ENCODE measurements around the gene DOP1A. TPM values are rescaled to one million over a fixed set of nuclear protein-coding genes. Genes with fewer than 3 reads are reported as not detected.

DOP1A gene
- total and polyA plus RNA-seq, 7 experiments from 2014 or later, result 5.9 to 33.9 (median 25.0) TPM

GRCh38 chr6:83061190-83061589 lies 6.3 kb upstream of the DOP1A start:
- no peaks in the 10 kb centered on the region for H3K27me3 Mint-ChIP-seq
- no peaks in the 10 kb centered on the region for H3K9me3 Mint-ChIP-seq
- no peak for DNase-seq
- intact Hi-C loops (cut with micrococcal nuclease), result loop anchor here in 1 of 2 donors (10.0 kb wide), 1 partner anchor 1306 kb away; the partner anchor contains the start of gene TENT5A
- no peaks in the 10 kb centered on the region for H3K27me3 ChIP-seq (ENCODE audit: control insufficient read depth in 2 of 2, insufficient read depth in 2 of 2, low read length in 2 of 2)
- no peak overlapping the region for H3K4me3 ChIP-seq (ENCODE audit: low read length)
- H3K27ac Mint-ChIP-seq, result no peak overlapping the region
- peaks cover 4 to 5% of the 10 kb centered on the region in 2 donors for H3K4me1 ChIP-seq (ENCODE audit: control insufficient read depth in 2 of 2, insufficient read depth in 2 of 2, low read length in 2 of 2)
- no peaks in the 10 kb centered on the region for H3K9me3 ChIP-seq (ENCODE audit: control insufficient read depth in 2 of 3, low read length in 3 of 3)
- H3K4me3 Mint-ChIP-seq, result no peak overlapping the region
- H3K27ac ChIP-seq (ENCODE audit: low read depth, low read length), result no peak overlapping the region
- ATAC-seq, result no peak
- peaks cover 0 to 27% (median 7%) of the 10 kb centered on the region in 5 donors for H3K36me3 Mint-ChIP-seq
- ChIA-PET POLR2A (no interaction called here), CTCF (no interaction called here)
- H3K4me1 Mint-ChIP-seq, result peaks cover 12 to 44% (median 32%) of the 10 kb centered on the region in 7 donors
- H3K36me3 ChIP-seq (ENCODE audit: control insufficient read depth in 2 of 3, insufficient read depth in 3 of 3, low read length in 3 of 3), result peaks cover 0 to 4% (median 0%) of the 10 kb centered on the region in 3 experiments

GRCh38 chr6:83062225-83062624 lies 5.2 kb upstream of the DOP1A start:
- no peak overlapping the region for H3K4me3 ChIP-seq (ENCODE audit: low read length)
- Mint-ChIP-seq H3K4me3 (no peak overlapping the region), H3K27ac (no peak overlapping the region), H3K9me3 (no peaks in the 10 kb centered on the region), H3K36me3 (peaks cover 0 to 17% (median 2%) of the 10 kb centered on the region in 5 donors), H3K27me3 (no peaks in the 10 kb centered on the region), H3K4me1 (peaks cover 12 to 46% (median 34%) of the 10 kb centered on the region in 7 donors)
- ChIA-PET POLR2A (no interaction called here), CTCF (no interaction called here)
- no peaks in the 10 kb centered on the region for H3K9me3 ChIP-seq (ENCODE audit: control insufficient read depth in 2 of 3, low read length in 3 of 3)
- intact Hi-C loops (cut with micrococcal nuclease), result loop anchor here in 1 of 2 donors (10.0 kb wide), 1 partner anchor 1307 kb away; the partner anchor contains the start of gene TENT5A
- peaks cover 5% of the 10 kb centered on the region in 2 donors for H3K4me1 ChIP-seq (ENCODE audit: control insufficient read depth in 2 of 2, insufficient read depth in 2 of 2, low read length in 2 of 2)
- no peaks in the 10 kb centered on the region for H3K27me3 ChIP-seq (ENCODE audit: control insufficient read depth in 2 of 2, insufficient read depth in 2 of 2, low read length in 2 of 2)
- no peak overlapping the region for H3K27ac ChIP-seq (ENCODE audit: low read depth, low read length)
- DNase-seq, result no peak
- H3K36me3 ChIP-seq (ENCODE audit: control insufficient read depth in 2 of 3, insufficient read depth in 3 of 3, low read length in 3 of 3), result peaks cover 0 to 4% (median 0%) of the 10 kb centered on the region in 3 experiments
- no peak for ATAC-seq

DNA sequence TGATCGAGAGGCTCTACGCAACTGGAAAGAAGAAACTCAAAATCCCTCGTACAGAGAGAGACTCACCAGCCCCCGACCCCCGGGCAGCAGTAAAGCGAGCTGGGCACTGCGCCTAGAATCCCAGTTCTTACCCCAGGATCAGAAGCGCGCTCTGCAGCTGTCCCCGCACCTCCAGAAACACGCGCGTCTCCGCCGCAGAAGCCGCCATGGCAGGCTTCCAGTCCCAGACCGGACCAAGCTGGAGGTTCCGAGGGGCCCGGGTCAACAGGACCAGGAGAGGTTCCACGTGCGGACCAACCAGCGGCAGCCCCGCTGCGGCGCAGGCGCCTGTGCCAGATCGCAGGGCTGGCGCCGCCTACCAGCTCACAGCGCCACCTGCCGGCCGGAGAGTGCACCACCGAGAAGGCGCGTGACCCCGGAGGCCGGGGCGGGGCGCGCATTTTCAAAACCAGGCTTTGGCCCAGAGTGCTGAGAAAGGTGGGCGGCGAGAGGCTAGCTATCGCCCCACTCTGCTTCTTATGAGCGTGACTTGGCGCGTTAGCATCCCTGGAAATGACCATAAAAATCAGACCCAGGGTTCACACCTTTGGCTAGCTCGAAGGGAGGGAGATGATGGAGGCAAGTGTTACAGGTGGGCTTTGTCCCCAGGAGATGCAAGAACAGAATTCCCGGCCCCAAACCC lies 1.8 kb upstream of the DOP1A start, which contains the start of gene UBE3D:
TSS of gene UBE3D (minus strand) at position 331 of the 682 bp plus-strand sequence. CDS start at position 208, 123 bp downstream.
- peak within 1 kb of the TSS; percentile 74 for H3K27ac ChIP-seq (ENCODE audit: low read depth, low read length)
- peaks cover 16 to 17% of the 10 kb centered on the region in 2 donors for H3K4me1 ChIP-seq (ENCODE audit: control insufficient read depth in 2 of 2, insufficient read depth in 2 of 2, low read length in 2 of 2)
- peak within 1 kb of the TSS; percentile 93 for H3K4me3 ChIP-seq (ENCODE audit: low read length)
- Mint-ChIP-seq H3K9me3 (no peaks in the 10 kb centered on the region), H3K27ac (peak within 1 kb of the TSS; percentile 63 to 86 (median 77)), H3K4me1 (peaks cover 21 to 68% (median 62%) of the 10 kb centered on the region in 7 donors), H3K27me3 (no peaks in the 10 kb centered on the region), H3K4me3 (peak within 1 kb of the TSS; percentile 86 to 94 (median 91)), H3K36me3 (peaks cover 0 to 10% (median 0%) of the 10 kb centered on the region in 5 donors)
- intact Hi-C loops (cut with micrococcal nuclease), result loop anchor here (1.0 to 10.0 kb wide), 8 partner anchors 10 to 1312 kb away; partner anchors contain the start of genes CEP162 (in 1 of the 2), IBTK (in 1 of the 2) and TENT5A (in 1 of the 2)
- no peaks in the 10 kb centered on the region for H3K9me3 ChIP-seq (ENCODE audit: control insufficient read depth in 2 of 3, low read length in 3 of 3)
- POLR2A ChIA-PET, result interaction anchor here (0.7 to 1.6 kb wide), 5 partner anchors 10 to 1162 kb away, joined by 3 to 4 read pairs (median 3); partner anchors contain the start of gene CEP162
- H3K27me3 ChIP-seq (ENCODE audit: control insufficient read depth in 2 of 2, insufficient read depth in 2 of 2, low read length in 2 of 2), result no peaks in the 10 kb centered on the region
- peak; percentile 79 to 98 (median 88) for DNase-seq
- CTCF ChIA-PET, result interaction anchor here (0.6 to 3.8 kb wide), 22 partner anchors 8 to 823 kb away, joined by 3 to 36 read pairs (median 4); partner anchors contain the start of genes PGM3 and RWDD2A
- peak; percentile 83 for ATAC-seq
- peaks cover 0 to 4% (median 0%) of the 10 kb centered on the region in 3 experiments for H3K36me3 ChIP-seq (ENCODE audit: control insufficient read depth in 2 of 3, insufficient read depth in 3 of 3, low read length in 3 of 3)

GRCh38 chr6:83068616-83069015 lies 1.1 kb downstream of the DOP1A start:
- Mint-ChIP-seq H3K27me3 (no peaks in the 10 kb centered on the region), H3K27ac (peak overlapping the region; percentile 84 to 97 (median 94)), H3K4me1 (peaks cover 21 to 73% (median 56%) of the 10 kb centered on the region in 7 donors), H3K36me3 (peaks cover 0 to 8% (median 0%) of the 10 kb centered on the region in 5 donors), H3K4me3 (peak overlapping the region; percentile 89 to 96 (median 94)), H3K9me3 (no peaks in the 10 kb centered on the region)
- Histone ChIP-seq H3K36me3 (ENCODE audit: control insufficient read depth in 2 of 3, insufficient read depth in 3 of 3, low read length in 3 of 3) (peaks cover 0 to 4% (median 0%) of the 10 kb centered on the region in 3 experiments), H3K27me3 (ENCODE audit: control insufficient read depth in 2 of 2, insufficient read depth in 2 of 2, low read length in 2 of 2) (no peaks in the 10 kb centered on the region), H3K4me3 (ENCODE audit: low read length) (peak overlapping the region; percentile 83), H3K4me1 (ENCODE audit: control insufficient read depth in 2 of 2, insufficient read depth in 2 of 2, low read length in 2 of 2) (peaks cover 16 to 17% of the 10 kb centered on the region in 2 donors), H3K9me3 (ENCODE audit: control insufficient read depth in 2 of 3, low read length in 3 of 3) (no peaks in the 10 kb centered on the region), H3K27ac (ENCODE audit: low read depth, low read length) (peak overlapping the region; percentile 93)
- POLR2A ChIA-PET, result no interaction called here
- CTCF ChIA-PET, result interaction anchor here (1.0 to 3.8 kb wide), 2 partner anchors 49 to 147 kb away, joined by 3 to 36 read pairs; no protein-coding TSS in a partner anchor
- no peak for DNase-seq
- intact Hi-C loops (cut with micrococcal nuclease), result loop anchor here in 1 of 2 donors (5.0 to 10.0 kb wide), 3 partner anchors 794 to 1314 kb away; partner anchors contain the start of genes CEP162 and TENT5A
- no peak for ATAC-seq

DNA sequence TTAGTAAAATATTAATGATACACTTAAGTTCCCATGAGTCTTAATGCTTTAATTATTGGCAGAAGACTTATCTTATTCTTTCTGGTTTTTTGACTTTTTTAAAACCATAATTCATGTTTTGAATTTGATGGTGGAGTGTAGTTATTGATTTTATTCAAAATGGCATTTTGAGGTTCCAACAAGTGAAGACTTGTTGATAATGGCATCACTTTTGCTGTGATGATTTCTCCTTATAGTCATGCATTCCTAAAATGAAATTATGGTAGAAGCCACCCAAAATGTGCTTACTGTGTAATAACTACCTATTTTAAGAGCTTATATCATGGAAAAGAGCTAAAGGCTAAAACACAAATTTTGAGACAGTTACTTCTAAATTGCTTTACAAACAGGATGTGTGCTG lies 2.2 kb downstream of the DOP1A start:
- H3K4me3 ChIP-seq (ENCODE audit: low read length), result no peak overlapping the region
- DNase-seq (no peak), ATAC-seq (no peak)
- peak overlapping the region in 1 of 9 donors; percentile 54 for H3K27ac Mint-ChIP-seq
- peak overlapping the region in 2 of 10 donors; percentile 4 to 13 for H3K4me3 Mint-ChIP-seq
- peaks cover 21 to 68% (median 47%) of the 10 kb centered on the region in 7 donors for H3K4me1 Mint-ChIP-seq
- peaks cover 0 to 8% (median 0%) of the 10 kb centered on the region in 5 donors for H3K36me3 Mint-ChIP-seq
- peaks cover 0 to 4% (median 0%) of the 10 kb centered on the region in 3 experiments for H3K36me3 ChIP-seq (ENCODE audit: control insufficient read depth in 2 of 3, insufficient read depth in 3 of 3, low read length in 3 of 3)
- H3K27ac ChIP-seq (ENCODE audit: low read depth, low read length), result no peak overlapping the region
- peaks cover 16 to 17% of the 10 kb centered on the region in 2 donors for H3K4me1 ChIP-seq (ENCODE audit: control insufficient read depth in 2 of 2, insufficient read depth in 2 of 2, low read length in 2 of 2)
- POLR2A ChIA-PET, result interaction anchor here (0.7 kb wide), 1 partner anchor 1316 kb away, joined by 3 read pairs; no protein-coding TSS in a partner anchor
- H3K27me3 Mint-ChIP-seq, result no peaks in the 10 kb centered on the region
- no peaks in the 10 kb centered on the region for H3K9me3 ChIP-seq (ENCODE audit: control insufficient read depth in 2 of 3, low read length in 3 of 3)
- intact Hi-C loops (cut with micrococcal nuclease), result loop anchor here in 1 of 2 donors (5.0 to 10.0 kb wide), 3 partner anchors 793 to 1315 kb away; partner anchors contain the start of genes CEP162 and TENT5A
- no peaks in the 10 kb centered on the region for H3K27me3 ChIP-seq (ENCODE audit: control insufficient read depth in 2 of 2, insufficient read depth in 2 of 2, low read length in 2 of 2)
- CTCF ChIA-PET, result interaction anchor here (1.6 kb wide), 1 partner anchor 147 kb away, joined by 3 read pairs; no protein-coding TSS in a partner anchor
- no peaks in the 10 kb centered on the region for H3K9me3 Mint-ChIP-seq

GRCh38 chr6:83071023-83071422 lies 3.6 kb downstream of the DOP1A start:
- Histone ChIP-seq H3K27me3 (ENCODE audit: control insufficient read depth in 2 of 2, insufficient read depth in 2 of 2, low read length in 2 of 2) (no peaks in the 10 kb centered on the region), H3K36me3 (ENCODE audit: control insufficient read depth in 2 of 3, insufficient read depth in 3 of 3, low read length in 3 of 3) (no peaks in the 10 kb centered on the region), H3K4me1 (ENCODE audit: control insufficient read depth in 2 of 2, insufficient read depth in 2 of 2, low read length in 2 of 2) (peaks cover 13% of the 10 kb centered on the region in 2 donors), H3K9me3 (ENCODE audit: control insufficient read depth in 2 of 3, low read length in 3 of 3) (no peaks in the 10 kb centered on the region), H3K4me3 (ENCODE audit: low read length) (no peak overlapping the region), H3K27ac (ENCODE audit: low read depth, low read length) (no peak overlapping the region)
- Mint-ChIP-seq H3K4me1 (peaks cover 18 to 63% (median 38%) of the 10 kb centered on the region in 7 donors), H3K36me3 (peaks cover 0 to 18% (median 5%) of the 10 kb centered on the region in 5 donors), H3K4me3 (peak overlapping the region in 1 of 10 donors; percentile 20), H3K27me3 (no peaks in the 10 kb centered on the region), H3K9me3 (no peaks in the 10 kb centered on the region), H3K27ac (no peak overlapping the region)
- ATAC-seq (no peak), DNase-seq (no peak)
- intact Hi-C loops (cut with micrococcal nuclease), result no loop called here
- ChIA-PET CTCF (interaction anchor here (0.6 kb wide), 1 partner anchor 11 kb away, joined by 3 read pairs; no protein-coding TSS in a partner anchor), POLR2A (interaction anchor here (0.7 kb wide), 1 partner anchor 144 kb away, joined by 3 read pairs; no protein-coding TSS in a partner anchor)

Measured in naive thymus-derived CD4-positive, alpha-beta T cell (primary cell).